NCI-H2227 (cell line): Measurements from ENCODE around the gene CRELD1.

Source experiments
- DNase-seq: peaks from one replicate; lab custom pipeline; 2025; ENCODE audit not compliant: unreplicated experiment; lab: John Stamatoyannopoulos, UW

Gene CRELD1

GRCh38 chr3:9903238-9903624 lies 30.4 kb upstream of the CRELD1 start:
- DNase-seq = no peak

GRCh38 chr3:9903904-9904303 lies 29.7 kb upstream of the CRELD1 start:
- no peak for DNase-seq

- DNase-seq = no peak
Measured at GRCh38 chr3:9906480-9906879, 27.2 kb upstream of the CRELD1 start.

GRCh38 chr3:9908286-9908685 lies 25.3 kb upstream of the CRELD1 start:
- DNase-seq = no peak

- no peak for DNase-seq
Measured at GRCh38 chr3:9909221-9910013, 24.2 kb upstream of the CRELD1 start.

GRCh38 chr3:9911863-9912262 lies 21.8 kb upstream of the CRELD1 start:
- no peak for DNase-seq

GRCh38 chr3:9912294-9912935 lies 21.2 kb upstream of the CRELD1 start:
- DNase-seq = no peak

GRCh38 chr3:9913601-9914000 lies 20.0 kb upstream of the CRELD1 start:
- no peak for DNase-seq

- no peak for DNase-seq
Measured at GRCh38 chr3:9914011-9914410, 19.6 kb upstream of the CRELD1 start.

GRCh38 chr3:9914559-9915253 lies 18.9 kb upstream of the CRELD1 start:
- no peak for DNase-seq

GRCh38 chr3:9915254-9916141 lies 18.1 kb upstream of the CRELD1 start:
- peak; percentile 52 for DNase-seq

GRCh38 chr3:9916346-9916733 lies 17.3 kb upstream of the CRELD1 start:
- DNase-seq = no peak

- peak; percentile 69 for DNase-seq
Measured at GRCh38 chr3:9916734-9917680, 16.6 kb upstream of the CRELD1 start, which contains the start of gene IL17RC. TSS of gene IL17RC (plus strand) at chr3:9917098. CDS start at chr3:9917316, 218 bp downstream.

- no peak for DNase-seq
Measured at GRCh38 chr3:9917820-9918219, 15.8 kb upstream of the CRELD1 start.

- no peak for DNase-seq
Measured at GRCh38 chr3:9918261-9919038, 15.2 kb upstream of the CRELD1 start.

GRCh38 chr3:9928158-9928557 lies 5.5 kb upstream of the CRELD1 start:
- no peak for DNase-seq

GRCh38 chr3:9930804-9931418 lies 2.7 kb upstream of the CRELD1 start:
- no peak for DNase-seq

- no peak for DNase-seq
Measured at GRCh38 chr3:9932535-9932842, 1.1 kb upstream of the CRELD1 start.
